ENCODE results near the gene TBX4.

TBX4 gene

GRCh38 chr17:61455324-61456060 is 3.3 kb downstream of the TBX4 start:
- DNase-seq: no peak

DNA sequence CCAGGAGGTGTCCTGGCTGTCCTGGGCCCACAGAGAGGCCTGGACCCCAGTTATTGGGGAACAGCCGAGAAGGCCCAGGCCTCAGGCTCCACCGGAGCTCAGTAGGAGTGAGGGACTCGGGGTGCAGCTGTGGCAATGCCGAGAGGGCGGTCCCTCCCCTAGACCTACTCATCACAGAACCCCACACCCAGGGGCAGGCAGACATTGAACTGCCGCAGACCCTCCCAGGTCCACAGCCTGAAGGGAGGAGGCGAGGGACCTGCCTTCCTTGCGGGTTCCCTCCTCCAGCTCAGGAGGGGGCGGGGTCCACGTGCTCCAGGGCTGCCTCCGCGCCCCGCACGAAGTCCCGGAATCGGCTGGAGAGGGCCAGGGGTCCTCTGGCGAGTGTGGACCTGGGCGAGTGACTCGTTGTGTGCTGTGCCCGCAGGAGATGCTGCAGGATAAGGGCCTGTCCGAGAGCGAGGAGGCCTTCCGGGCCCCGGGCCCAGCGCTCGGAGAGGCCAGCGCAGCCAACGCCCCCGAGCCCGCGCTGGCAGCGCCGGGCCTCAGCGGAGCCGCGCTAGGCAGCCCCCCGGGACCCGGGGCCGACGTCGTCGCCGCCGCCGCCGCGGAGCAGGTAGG is 3.9 kb downstream of the TBX4 start:
- DNase-seq: no peak

DNA sequence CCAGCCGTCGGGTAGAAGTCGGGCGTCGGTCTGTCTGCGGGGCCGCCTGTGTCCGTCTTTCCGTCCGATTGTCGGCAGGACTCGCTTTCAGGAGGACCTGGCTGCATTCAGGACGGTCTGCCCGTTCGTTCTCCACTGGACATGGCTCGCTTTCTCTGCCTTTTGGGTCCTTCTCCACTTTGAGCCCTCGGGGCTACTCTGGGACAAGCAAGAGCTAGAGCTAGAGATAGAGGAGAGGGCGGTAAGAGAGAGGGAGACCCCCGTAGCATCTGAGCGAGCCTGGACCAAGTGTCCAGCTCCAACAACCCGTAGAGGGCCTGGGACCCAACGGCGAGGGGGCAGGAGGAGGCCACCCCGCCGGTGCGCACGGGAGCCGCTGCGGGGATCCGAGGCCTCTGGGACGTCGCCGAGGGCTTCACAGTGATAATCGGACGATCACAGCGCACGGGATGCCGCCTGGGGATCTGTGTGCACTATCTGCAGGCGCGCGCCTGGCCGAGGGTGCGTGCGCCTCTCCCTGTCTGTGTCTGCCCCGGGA is 4.5 kb downstream of the TBX4 start:
- no peak for DNase-seq

DNA sequence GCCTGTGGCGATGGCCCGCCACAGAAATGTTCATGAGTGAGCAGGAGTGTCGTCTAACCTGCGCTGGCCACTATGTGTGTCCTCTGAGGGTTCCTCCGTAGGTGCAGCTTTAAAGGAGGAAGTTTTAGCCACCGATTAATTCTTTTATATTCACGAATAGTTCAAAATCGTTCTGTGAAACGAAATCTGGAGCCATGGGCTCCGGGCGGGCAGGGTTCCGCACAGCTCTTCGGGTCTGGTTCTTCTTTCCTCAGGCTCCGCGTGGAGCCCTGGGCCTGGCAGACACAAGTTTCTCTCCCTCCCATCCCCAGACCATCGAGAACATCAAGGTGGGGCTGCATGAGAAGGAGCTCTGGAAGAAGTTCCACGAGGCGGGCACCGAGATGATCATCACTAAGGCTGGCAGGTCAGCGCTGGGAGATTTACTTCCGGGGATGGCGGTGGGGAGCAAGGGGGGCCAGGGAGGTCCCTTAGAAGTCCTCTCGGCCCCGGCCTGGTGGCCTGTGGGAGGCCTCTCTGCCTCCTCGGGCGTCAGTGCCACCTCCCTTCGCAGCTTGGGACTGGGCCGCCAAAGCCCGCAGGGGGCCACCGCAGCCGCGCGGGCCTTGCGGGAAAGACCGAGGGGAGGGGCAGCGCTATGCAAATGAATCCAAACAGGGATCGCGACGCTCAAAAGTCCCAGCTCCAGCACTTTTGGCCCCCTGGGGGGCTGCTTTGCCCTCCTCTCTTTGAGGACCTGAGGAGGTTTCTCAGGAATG is 5.2 kb downstream of the TBX4 start:
- DNase-seq: no peak

DNA sequence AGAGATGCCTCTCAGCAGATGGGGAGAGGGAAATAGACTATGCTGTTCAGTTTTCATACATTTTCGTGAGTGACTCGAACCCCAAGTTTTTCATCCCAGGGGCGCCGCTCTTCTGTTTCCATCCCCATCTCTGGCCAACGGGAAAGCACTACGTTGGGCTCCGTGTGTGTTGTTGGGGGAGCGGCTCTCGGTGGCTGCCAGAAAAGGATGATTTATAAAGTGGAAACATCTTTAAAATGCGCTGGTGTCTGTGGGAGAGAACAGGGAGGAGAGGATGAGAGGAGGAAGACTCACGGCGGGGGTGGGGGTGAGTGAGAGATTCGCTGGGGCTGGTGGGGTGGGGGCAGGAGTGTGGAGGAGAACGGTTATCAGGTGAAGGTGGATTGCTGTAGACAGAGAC is 5.8 kb downstream of the TBX4 start:
- DNase-seq: no peak

DNA sequence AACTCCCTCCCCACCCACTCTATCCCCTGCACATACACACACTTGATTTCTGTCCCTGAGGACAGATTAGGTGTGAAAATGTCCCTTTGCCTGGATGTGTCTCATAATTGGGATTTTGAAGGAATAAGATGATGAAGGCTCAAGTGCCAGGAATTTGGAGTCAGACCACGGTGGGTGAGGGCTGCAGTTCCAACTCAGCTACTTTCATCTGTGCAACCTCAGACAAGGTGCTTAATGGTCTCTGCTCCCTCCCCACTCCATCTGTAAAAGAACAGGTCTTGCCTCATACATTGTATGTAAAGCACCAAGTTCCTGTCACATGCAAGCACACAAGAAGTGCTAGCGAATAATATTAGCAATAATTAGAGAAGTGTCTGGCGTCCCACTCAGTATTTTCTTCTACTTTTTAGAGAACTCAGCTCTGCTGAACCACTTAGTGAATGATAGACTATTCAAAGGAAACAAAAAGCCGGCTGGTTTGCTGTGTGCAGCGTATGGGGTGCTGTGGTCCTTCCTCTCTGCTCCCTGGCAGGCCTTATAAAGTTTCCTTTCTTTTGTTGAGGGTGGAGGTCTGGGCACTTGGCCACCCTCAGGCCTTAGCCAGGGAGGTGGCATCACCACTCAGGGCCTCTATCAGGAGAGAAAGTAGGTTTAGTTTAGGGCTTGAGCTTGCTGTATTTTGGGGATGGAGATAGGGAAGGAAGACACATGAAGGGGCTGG is 6.4 kb downstream of the TBX4 start:
- DNase-seq: no peak

GRCh38 chr17:61459142-61459809 is 7.1 kb downstream of the TBX4 start:
- no peak for DNase-seq

GRCh38 chr17:61459939-61460718 is 7.9 kb downstream of the TBX4 start:
- DNase-seq: no peak

DNA sequence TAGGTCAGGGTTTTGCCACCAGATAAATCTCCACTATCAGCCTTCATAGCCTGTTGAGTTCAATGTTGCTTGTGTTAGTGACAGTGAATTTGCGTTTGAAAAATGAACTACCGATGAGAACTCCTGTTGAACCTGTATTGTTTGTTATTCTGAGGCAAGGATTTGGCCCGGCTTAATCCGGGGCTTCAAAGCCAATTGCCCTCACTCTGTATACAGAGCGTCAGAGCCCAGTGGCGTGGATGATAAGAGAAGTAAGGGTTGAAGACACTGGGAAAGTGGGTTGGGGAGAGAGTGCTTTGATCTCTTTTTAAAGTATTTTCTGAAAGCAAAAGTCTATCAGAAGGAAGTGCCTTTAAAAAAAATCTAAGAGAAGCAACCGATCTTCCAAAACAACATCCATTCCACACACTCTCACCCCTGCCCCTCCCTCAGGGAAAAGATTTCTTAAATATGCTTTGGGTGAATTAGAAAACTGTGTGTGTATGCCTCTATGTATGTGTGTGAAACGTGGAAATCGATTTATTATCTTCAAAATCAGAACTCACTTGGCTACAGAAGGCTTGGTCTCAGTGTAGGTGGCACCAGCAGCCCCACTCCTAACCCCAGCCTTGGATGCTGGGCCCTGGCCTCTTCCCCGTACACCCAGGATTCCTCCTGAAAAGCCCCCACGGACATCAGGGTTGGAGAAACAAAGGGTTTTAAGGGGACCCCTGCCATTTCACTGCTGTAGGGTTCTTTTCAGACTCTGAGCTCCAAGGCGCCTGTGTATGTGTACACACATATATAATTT is 8.8 kb downstream of the TBX4 start:
- DNase-seq: no peak

DNA sequence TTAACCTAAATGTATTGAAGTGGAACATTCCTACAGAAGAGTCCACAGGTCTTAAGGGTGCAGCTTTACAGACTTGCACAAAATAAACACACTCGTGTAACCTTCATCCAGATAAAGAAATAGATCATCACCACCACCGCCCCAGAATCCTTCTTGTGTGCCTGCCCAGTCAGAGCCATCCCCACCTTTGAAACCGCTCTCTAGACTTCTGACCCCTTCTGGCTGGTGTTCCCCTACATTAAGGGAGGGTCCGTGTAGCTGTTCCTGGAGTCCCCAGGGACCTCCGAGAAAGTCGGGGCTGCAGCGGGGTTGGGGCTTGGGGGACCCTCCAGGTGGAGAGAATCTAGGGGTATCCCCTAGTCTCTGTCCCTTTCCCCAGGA is 9.4 kb downstream of the TBX4 start:
- no peak for DNase-seq

- DNase-seq: no peak
These were observed 9.9 kb downstream of the TBX4 start for GRCh38 chr17:61461967-61462718.

DNA sequence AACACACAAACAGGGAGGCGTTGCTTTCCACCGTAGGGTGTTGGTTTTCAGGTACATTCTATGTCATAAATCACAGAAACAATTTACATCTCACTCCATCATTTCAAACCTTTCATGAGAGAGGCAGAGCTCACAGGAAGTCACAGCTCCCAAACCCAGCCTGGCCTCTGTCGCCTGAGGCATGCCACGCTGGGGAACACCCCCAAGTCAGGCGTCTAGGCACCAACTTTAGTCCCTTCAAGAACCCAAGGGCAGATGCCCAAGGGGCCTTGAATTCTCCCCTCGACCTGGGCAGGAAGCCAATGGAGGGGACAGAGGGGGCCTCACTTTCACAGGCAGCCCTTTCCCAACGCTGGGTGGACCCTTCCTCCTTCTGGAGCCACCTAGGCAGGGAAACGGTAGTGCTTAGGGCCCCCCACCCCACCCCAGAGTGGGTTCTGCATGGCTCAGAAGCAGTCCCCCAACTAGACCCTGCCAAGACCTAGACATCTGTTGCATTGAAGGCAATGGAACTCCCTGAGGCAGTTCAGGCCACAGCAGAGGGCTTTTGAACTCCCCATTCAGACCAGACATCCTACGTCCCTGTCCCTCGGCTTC is 10.6 kb downstream of the TBX4 start:
- DNase-seq: no peak

- DNase-seq: no peak
These were observed 11.3 kb downstream of the TBX4 start for GRCh38 chr17:61463316-61464129.

- no peak for DNase-seq
These were observed 12.1 kb downstream of the TBX4 start for GRCh38 chr17:61464130-61464842.

DNA sequence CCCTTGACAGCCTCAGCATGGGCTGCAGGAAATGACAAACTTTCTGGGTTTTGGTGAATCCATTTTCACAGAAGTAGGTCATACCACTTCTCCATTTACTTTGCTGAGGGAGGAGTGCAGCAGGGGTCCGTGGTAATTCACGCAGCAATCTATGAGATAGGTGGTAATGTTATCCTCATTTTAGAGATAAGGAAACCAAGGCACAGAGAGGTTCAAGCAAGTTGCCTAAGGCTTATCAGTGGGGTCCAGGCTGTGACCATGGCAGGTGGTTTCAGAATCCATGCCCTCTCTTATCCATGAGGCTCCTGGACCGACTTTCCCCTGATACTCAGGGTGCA is 12.6 kb downstream of the TBX4 start:
- no peak for DNase-seq

- DNase-seq: no peak
These were observed 13.5 kb downstream of the TBX4 start for GRCh38 chr17:61465550-61466237.

DNA sequence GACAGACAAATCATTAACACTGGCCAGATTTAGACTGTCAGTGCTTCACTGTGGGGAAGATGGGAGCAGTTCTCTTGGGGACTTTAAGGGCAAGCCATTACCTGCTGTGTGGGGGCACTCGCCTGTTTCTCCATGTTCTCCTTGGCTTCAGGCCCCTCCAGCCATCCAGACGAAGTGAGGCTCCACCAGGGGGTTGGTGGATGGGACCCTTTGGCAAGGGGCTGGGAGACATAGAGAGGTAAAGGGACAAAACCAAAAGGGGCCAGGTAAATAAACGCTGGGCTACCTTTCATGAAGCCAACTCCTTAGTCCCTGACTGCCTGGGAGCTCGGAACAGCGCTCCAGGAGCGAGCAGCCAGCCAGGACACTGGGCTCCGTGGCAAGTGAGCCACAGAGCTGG is 14.0 kb downstream of the TBX4 start:
- no peak for DNase-seq
